Measurements from ENCODE around the gene LCORL. TPM values are rescaled to one million over a fixed set of nuclear protein-coding genes. Genes with fewer than 3 reads are reported as not detected.

Gene LCORL
- total RNA-seq, 1 experiment from 2014 or later = 18.0 TPM

GRCh38 chr4:17964576-17964975, 57.0 kb downstream of the LCORL start:
- Histone ChIP-seq H2AFZ (ENCODE audit: low read depth, low read length, poor library complexity, severe bottlenecking) (no peak overlapping the region), H3K9me3 (ENCODE audit: control insufficient read depth in 1 of 2, insufficient read depth in 1 of 2, low read depth in 1 of 2, low read length in 2 of 2) (no peaks in the 10 kb centered on the region), H3K27me3 (ENCODE audit: insufficient read depth, low read length) (no peaks in the 10 kb centered on the region), H3K79me2 (ENCODE audit: insufficient read depth, low read length) (peaks cover 17% of the 10 kb centered on the region), H3K9me2 (ENCODE audit: insufficient read depth) (no peaks in the 10 kb centered on the region), H3K27ac (ENCODE audit: low read depth, low read length) (no peak overlapping the region), H3K9ac (ENCODE audit: low read length) (no peak overlapping the region), H3K4me3 (replicated peaks in 1 of 2; ENCODE audit: low read depth in 1 of 2, low read length in 2 of 2) (no peak overlapping the region), H3K4me2 (ENCODE audit: low read length) (no peak overlapping the region), H3K36me3 (ENCODE audit: control insufficient read depth in 1 of 2, insufficient read depth in 2 of 2, low read length in 2 of 2) (no peaks in the 10 kb centered on the region; a peak in 1 of 4 replicates), H4K20me1 (ENCODE audit: insufficient read depth) (peaks cover 5% of the 10 kb centered on the region; the same call in 1 of the 2 replicates), H3K4me1 (ENCODE audit: control insufficient read depth in 1 of 2, insufficient read depth in 2 of 2, low read length in 2 of 2) (no peaks in the 10 kb centered on the region)
- POLR2A ChIA-PET = no interaction called here
- DNase-seq (ENCODE audit: low read depth, low spot score) (no peak), ATAC-seq (no peak)
- no peak for TF ChIP-seq YY1 (IDR thresholded peaks at IDR 0.05; ENCODE audit: extremely low read depth, insufficient replicate concordance, low read depth, low read length)
- no peak for TF ChIP-seq ZBTB33 (IDR thresholded peaks at IDR 0.05; ENCODE audit: extremely low read depth, insufficient replicate concordance, low read length)
- no peak for TF ChIP-seq EZH2phosphoT487 (IDR thresholded peaks at IDR 0.05; ENCODE audit: borderline replicate concordance)
- no peak for TF ChIP-seq ZFX (IDR thresholded peaks at IDR 0.05)
- no peak for TF ChIP-seq CBX3 (IDR thresholded peaks at IDR 0.05; ENCODE audit: low read depth)
- no peak for TF ChIP-seq SRF (IDR thresholded peaks at IDR 0.05; ENCODE audit: low read depth)
- TF ChIP-seq SIN3A (IDR thresholded peaks at IDR 0.05; ENCODE audit: low read depth) = no peak
- no peak for TF ChIP-seq CTCF (IDR thresholded peaks at IDR 0.05 in 2 of 3, conservative IDR thresholded peaks at IDR 0.05 in 1 of 3; ENCODE audit: borderline replicate concordance in 1 of 3, insufficient read depth in 1 of 3, low read depth in 2 of 3, low read length in 2 of 3)
- no peak for TF ChIP-seq RAD21 (IDR thresholded peaks at IDR 0.05; ENCODE audit: low read depth)
- TF ChIP-seq EZH2 (IDR thresholded peaks at IDR 0.05) = no peak
- no peak for TF ChIP-seq POLR2A (IDR thresholded peaks at IDR 0.05; ENCODE audit: borderline replicate concordance, extremely low read depth, insufficient read depth, insufficient read length)
- no peak for TF ChIP-seq EGR1 (IDR thresholded peaks at IDR 0.05; ENCODE audit: low read depth)
- TF ChIP-seq SP1 (IDR thresholded peaks at IDR 0.05; ENCODE audit: low read depth) = no peak
- no peak for TF ChIP-seq REST (IDR thresholded peaks at IDR 0.05; ENCODE audit: low read depth)
- no peak for TF ChIP-seq ATF3 (IDR thresholded peaks at IDR 0.05)
- no peak for TF ChIP-seq CEBPB (IDR thresholded peaks at IDR 0.05; ENCODE audit: low read depth)
- no peak for TF ChIP-seq MAX (IDR thresholded peaks at IDR 0.05)
- TF ChIP-seq TCF7L2 (IDR thresholded peaks at IDR 0.05; ENCODE audit: borderline replicate concordance, extremely low read depth, insufficient read depth, insufficient read length) = no peak
- CTCF ChIA-PET = no interaction called here
- BruUV-seq (replicated peaks) = no TSS peak
- intact Hi-C loops (cut with micrococcal nuclease) = no loop called here
- RAD21 ChIA-PET (ENCODE audit: low non-redundant PET in 1 of 2, low total read pairs in 2 of 2, uncharacterized antibody in 2 of 2, unreplicated experiment in 2 of 2) = no interaction called here

Measured in HCT116 (cell line).